Liver (tissue), 3 donors: ENCODE measurements around the gene HDAC10.

ENCODE experiments used
- ATF3 ChIP-seq: IDR thresholded peaks from 2 replicates; pipeline ENCODE4 v1.6.1; 2016; ENCODE audit warnings: antibody characterized with exemption
- CTCF ChIP-seq: fragments of 150-350 bp; IDR thresholded peaks from 2 replicates; pipeline ENCODE4 v1.5.1; 2017; ENCODE audit warnings: improper control_type of control experiment, low read depth, low read length; ENCODE audit not compliant: missing input control
- GABPA ChIP-seq, 2 donors: IDR thresholded peaks in 1 of 2; conservative IDR thresholded peaks in 1 of 2; 2 replicates each; pipeline ENCODE4 v1.6.1; 2016; ENCODE audit warnings: antibody characterized with exemption in 2 of 2, mild to moderate bottlenecking in 1 of 2, moderate library complexity in 1 of 2
- JUND ChIP-seq, 2 donors: IDR thresholded peaks; 2 replicates each; pipeline ENCODE4 v1.6.1; 2016; ENCODE audit warnings: antibody characterized with exemption in 2 of 2
- RAD21 ChIP-seq, 2 donors: IDR thresholded peaks; 2 replicates each; pipeline ENCODE4 v1.6.1; 2016; ENCODE audit warnings: antibody characterized with exemption in 2 of 2, mild to moderate bottlenecking in 2 of 2
- SP1 ChIP-seq: IDR thresholded peaks from 2 replicates; pipeline ENCODE4 v1.6.1; 2018; ENCODE audit warnings: antibody characterized with exemption, mild to moderate bottlenecking
- ZBTB33 ChIP-seq: IDR thresholded peaks from 2 replicates; pipeline ENCODE4 v1.6.1; 2016; ENCODE audit warnings: antibody characterized with exemption
- donor health status: healthy.
- donor health status: healthy.

GRCh38 chr22:50232481-50233151 is 18.4 kb downstream of the HDAC10 start:
- TF ChIP-seq CTCF (no peak), SP1 (no peak), GABPA (IDR thresholded peaks at IDR 0.05 in 1 of 2, conservative IDR thresholded peaks at IDR 0.05 in 1 of 2) (no peak), RAD21 (IDR thresholded peaks at IDR 0.05) (no peak), JUND (IDR thresholded peaks at IDR 0.05) (no peak), ATF3 (no peak), ZBTB33 (no peak)
